HG03139 (cell line): ENCODE data around the gene TBCD.

Source experiments
- ATAC-seq: cut with Tn5 transposase; IDR thresholded peaks from one replicate; pipeline ENCODE4 v1.9.1; 2021; ENCODE audit not compliant: unreplicated experiment

Gene TBCD

DNA sequence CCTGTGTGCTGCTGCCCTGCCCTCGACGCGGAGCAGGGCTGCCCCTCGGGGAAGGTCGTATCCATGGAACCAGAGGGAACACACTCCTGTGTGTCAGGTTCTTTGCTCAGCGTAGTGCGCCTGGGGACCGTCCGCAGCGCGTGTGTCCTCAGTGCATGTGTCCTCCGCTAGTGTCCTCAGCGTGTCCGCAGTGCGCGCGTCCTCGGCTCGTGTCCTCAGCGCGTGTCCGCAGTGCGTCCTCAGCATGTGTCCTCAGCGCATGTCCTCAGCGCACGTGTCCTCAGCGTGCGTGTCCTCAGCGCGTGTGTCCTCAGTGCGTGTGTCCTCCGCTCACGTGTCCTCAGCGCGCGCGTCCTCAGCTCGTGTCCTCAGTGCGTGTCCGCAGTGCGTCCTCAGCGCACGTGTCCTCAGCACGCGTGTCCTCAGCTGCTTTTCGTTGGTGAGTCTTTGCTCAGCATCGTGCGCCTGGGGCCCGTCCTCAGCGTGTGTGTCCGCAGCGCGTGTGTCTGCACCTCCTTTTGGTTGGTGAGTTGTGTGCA, 147.2 kb downstream of the TBCD start:
- no peak for ATAC-seq

DNA sequence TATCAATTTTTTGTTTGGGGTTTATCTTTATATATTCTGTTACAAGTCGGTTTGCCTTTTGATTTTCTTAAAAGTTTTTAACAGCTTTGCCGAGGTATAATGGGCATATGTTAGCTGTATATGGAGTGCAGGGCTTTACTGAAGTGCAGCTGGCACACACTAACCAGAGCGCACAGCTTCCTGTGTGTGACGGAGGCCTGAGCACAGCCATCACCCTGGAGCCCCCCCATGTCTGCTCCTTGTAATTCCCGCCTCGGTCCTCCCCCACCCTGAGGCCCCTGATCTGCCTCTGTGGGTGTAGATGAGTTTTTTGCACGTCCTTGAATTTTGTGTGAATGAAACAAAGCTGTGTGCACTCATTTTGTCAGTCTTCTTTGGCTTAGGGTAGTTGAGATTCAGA, 148.1 kb downstream of the TBCD start:
- no peak for ATAC-seq

- ATAC-seq = no peak
Measured at GRCh38 chr17:82900741-82901140, 148.9 kb downstream of the TBCD start.

DNA sequence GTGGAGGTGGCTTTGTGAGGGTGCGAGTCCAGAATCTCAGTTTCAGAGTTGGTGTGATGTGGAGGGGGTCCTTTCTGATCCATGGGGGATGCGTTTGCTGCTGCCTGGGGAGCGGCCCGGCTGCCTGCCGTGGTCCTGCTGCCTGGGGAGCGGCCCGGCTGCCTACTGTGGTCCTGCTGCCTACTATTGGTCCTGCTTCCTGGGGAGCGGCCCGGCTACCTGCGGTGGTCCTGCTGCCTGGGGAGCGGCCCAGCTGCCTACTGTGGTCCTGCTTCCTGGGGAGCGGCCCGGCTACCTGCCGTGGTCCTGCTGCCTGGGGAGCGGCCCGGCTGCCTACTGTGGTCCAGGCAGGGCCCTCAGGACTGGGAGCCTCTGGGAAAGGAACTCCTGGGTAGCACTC, 149.5 kb downstream of the TBCD start:
- ATAC-seq = no peak

- no peak for ATAC-seq
Measured at GRCh38 chr17:82901856-82902255, 150.0 kb downstream of the TBCD start.

- ATAC-seq = no peak
Measured at GRCh38 chr17:82902972-82903874, 151.4 kb downstream of the TBCD start.

DNA sequence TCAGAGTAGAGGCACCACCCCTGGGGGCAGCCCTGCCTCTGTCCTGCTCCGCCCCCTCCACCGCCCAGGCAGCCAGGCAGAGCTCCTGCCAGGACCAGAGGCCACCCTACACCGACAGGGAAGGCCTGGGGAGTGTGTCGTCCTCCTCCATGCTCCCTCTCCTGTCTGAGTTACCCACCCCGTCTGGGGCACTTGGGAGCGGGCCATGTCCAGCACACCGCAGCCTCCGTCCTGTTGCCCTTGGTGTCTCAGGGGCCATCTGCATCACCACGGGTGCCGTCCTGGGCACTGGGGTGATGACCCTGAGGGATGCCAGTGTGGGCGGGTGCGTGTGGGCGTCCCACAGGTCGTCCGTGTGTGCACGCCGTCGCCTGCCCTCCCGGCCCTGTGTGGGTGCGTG, 153.3 kb downstream of the TBCD start:
- no peak for ATAC-seq

DNA sequence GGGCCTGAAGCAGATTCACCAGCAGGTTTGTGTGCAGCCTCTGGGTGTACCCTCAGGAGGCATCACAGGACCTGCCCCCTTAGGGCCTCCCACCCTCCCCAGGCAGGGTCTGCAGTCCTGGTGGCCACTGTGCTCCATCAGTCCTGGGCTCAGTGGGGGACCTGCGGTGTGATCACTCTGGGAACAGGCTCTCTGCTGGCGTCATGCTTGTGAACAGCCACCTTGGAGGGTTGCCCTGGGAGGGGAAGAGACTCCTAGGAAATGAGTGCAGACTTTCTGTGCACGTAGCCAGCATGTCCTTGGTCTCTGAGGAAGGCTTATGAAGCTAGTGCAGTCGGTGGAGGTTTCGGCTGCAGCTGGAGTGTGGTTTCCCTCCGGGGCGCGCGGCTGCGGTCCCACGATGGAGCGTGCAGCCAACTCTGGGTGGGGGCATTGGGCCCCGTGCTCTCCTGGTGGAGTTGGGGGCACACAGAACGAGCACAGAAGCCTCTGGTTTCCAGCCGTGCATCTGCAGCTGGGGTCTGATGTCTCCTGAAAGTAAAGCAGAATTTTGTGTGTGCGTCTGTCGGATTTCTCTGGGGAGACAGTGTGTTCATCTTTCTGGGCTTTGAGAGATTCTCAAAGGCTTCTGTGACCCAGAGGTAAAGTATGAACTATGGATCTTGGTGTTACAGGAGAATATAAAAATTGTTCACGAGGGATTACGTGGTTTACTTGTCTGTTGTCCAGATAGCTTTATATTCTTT, 156.1 kb downstream of the TBCD start:
- ATAC-seq = no peak

- no peak for ATAC-seq
Measured at GRCh38 chr17:82908543-82909160, 156.8 kb downstream of the TBCD start.

DNA sequence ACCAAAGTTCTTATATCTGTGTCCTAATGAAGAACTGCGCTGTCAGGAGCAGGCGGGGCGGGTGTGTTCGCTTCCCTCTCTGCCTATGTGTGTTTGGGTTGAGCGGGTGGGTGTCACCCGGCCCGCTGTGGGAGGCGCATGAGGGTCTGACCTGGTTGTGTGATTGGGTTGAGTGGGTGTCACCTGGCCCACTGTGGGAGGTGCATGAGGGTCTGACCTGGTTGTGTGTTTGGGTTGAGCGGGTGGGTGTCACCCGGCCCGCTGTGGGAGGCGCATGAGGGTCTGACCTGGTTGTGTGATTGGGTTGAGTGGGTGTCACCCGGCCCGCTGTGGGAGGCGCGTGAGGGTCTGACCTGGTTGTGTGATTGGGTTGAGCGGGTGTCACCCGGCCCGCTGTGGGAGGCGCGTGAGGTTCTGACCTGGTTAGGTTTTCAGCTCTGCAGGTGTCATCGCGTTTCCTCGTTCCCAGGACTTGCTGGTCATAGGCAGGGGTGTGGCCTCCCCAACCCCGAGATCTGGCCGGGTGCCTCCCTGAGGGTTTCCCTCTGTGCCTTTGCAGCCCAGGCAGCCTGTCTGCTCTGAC, 157.5 kb downstream of the TBCD start:
- no peak for ATAC-seq

DNA sequence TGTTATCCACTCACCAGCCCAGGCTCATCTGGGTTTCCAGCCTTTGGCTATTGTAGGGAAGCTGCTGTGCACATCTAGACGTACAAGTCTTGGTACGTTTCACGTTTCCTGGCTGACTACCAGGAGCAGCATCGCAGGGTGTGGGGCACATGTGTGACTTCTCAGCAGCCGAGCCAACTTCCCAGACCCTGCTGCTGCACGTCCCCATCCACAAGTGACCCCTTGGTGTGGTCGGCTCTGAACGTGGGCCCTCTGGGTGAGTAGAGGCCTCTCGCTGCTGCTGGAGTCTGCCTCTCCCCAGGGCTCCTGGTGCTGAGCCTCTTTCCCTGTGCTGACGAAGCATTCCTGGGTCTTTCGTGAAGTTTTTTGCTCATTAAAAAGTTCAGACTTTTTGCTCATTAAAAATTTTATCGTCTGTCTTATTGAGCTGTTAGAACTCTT, 158.2 kb downstream of the TBCD start:
- no peak for ATAC-seq

DNA sequence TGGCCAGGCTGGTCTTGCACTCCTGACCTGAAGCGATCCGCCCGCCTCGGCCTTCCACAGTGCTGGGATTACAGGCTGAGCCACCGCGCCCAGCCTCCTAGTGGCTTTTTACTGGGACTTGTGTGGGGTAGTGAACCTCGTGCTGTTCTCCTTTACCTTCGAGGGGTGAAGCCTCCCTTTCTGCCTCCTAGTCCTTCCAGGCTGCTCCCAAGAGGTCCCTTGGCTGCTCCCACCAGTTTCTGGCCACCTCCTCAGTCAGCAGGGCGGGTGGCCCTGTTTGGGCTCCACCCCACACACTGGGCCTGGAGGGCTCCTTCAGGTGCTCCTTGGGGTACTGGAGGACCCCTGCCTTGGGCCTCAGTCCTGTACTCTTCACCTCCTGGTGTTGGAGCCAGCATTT, 158.9 kb downstream of the TBCD start:
- ATAC-seq = no peak

DNA sequence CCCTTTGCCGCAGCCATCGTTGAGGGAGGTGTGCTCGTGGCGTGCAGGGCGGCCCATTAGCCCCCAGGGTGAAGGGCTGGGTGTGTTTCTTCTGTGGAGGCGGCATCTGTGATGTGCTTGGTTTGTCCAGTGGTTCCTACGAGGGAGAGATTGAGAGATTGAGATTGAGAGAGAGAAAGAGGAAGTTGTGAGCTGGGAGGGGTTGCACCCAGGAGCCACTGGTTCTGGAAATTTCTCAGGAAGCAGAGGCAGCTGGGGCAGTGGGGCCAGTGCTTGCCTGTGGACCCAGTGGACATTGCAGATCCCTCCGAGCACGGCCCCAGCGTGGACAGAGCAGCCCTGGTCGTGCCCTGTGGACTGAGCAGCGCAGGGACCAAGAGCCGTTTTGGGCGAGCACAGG, 160.0 kb downstream of the TBCD start:
- ATAC-seq = no peak

DNA sequence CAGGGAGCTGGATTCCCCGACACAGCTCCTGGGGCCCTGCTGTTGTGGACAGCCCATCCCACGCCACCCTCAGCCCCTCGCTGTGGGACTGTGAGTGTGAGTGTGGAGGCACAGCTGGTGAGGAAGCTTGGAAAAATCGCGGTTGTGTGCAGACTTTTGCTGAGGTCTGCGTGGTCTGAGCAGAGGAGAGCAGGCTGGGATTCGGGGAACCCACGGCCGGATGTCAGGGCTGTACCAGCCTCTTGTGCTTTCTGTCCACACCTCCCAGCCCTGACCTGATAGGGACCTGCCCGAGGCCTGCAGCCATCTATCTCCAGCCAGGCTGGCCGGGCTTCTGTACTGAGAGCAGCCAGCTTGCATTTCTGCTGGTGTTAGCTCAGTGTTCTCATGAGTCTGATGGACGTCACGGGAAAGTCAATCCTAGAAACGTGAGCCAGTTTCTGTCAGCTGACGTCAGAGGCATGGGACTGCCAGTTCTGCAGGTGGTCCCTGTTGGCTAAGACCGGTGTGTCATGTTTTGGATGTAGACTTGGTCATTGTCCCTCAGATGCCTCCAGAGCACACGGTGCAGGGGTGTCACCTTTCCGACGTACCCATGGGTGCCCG, 160.7 kb downstream of the TBCD start:
- no peak for ATAC-seq

- no peak for ATAC-seq
Measured at GRCh38 chr17:82913304-82914043, 161.6 kb downstream of the TBCD start.

DNA sequence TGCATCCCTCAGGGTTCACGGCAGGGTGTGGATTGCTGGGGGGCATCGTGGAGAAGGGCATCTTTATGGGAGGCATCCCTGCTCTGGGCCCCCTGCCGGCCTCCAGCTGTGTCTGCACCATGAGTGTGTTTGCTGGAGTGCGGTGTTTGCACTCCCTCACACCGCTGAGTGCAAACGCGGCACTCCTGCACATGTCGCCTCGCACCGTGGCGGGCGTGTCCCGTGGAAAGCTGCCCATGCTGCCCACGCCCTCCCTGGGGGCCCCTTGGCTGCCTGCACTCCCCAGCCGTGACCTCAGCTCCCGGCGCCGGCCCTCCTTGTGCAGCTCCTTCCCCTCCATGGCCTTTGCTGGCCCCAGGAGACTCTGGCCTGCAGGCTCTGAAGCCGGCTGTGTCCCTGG, 162.5 kb downstream of the TBCD start:
- ATAC-seq = no peak

DNA sequence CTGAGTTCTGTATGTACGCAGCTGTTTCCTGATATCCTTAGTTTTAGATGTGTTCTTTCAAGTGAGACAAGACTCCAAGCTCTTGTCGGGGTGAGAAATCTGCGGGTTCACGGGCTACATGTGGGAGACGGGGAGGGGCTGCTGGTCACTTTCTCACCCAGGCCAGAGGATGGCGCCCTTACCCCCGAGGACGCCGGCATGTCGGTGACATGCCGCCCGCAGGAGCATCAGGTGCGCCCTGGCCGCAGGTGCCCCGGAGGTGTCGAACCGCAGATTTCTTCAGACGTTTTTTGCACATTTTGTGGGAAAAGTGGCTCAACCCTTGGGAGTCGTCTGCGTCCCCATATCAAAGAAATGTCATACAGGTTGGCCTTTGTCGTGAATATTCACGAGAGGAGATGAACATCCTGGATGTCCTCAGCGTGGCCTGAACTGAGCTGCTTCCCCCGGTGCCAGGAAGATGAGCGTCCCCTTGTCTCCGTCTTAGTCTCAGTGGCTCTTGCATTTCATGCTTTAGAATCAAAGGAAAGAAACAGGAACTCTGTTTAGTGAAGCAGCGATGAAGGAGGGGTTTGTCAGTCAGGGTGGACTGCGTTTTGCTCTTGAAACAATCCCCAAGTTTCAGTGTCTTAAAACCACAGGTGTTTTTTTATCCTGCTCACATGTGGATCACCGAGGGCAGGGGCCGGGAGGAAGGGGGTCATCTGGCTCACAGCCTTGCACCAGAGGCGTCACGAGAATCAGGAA, 163.3 kb downstream of the TBCD start:
- ATAC-seq = no peak

DNA sequence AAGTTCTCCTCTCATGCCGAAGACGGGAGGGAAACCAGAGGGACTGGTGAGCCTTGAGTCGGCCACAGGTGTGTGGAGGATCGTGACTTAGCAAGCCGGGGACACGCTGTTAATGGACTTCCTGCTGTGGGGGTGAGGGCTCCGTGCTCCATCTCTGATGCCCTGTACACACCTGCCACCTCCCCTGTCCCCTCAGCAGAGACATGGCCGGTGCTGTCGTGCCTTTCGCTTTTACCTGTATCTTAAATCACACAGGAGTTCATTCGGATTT, 163.8 kb downstream of the TBCD start:
- ATAC-seq = no peak

- ATAC-seq = no peak
Measured at GRCh38 chr17:82917699-82918345, 166.0 kb downstream of the TBCD start.
